GM23248 (cell line): ENCODE results near the gene H6PD. TPM values are rescaled to one million over a fixed set of nuclear protein-coding genes. Genes with fewer than 3 reads are reported as not detected.

Experiments used
- DNase-seq: peaks from one replicate; pipeline ENCODE4 v3.0.0-alpha.2; 2015
- H2AFZ ChIP-seq: fragments of 200-600 bp; sonication (generic); 2 replicates; pipeline ENCODE4 v1.6.1; 2016; ENCODE audit warnings: antibody characterized with exemption
- H3F3A ChIP-seq: fragments of 200-600 bp; sonication (generic); 2 replicates; pipeline ENCODE4 v1.6.1; 2016; ENCODE audit warnings: mild to moderate bottlenecking, antibody characterized with exemption, mixed run types; ENCODE audit not compliant: insufficient read depth
- H3K27ac ChIP-seq: fragments of 200-600 bp; sonication (generic); 2 replicates; pipeline ENCODE4 v1.5.1; 2016; ENCODE audit warnings: mild to moderate bottlenecking
- H3K27me3 ChIP-seq: fragments of 200-600 bp; sonication (generic); replicated peaks from 2 replicates; pipeline ENCODE4 v1.6.1; 2016; ENCODE audit warnings: mild to moderate bottlenecking; ENCODE audit not compliant: insufficient read depth
- H3K36me3 ChIP-seq: fragments of 200-600 bp; sonication (generic); 2 replicates; pipeline ENCODE4 v1.6.1; 2016; ENCODE audit warnings: low read depth, mild to moderate bottlenecking
- H3K4me1 ChIP-seq: fragments of 200-600 bp; sonication (generic); 2 replicates; pipeline ENCODE4 v1.6.1; 2016; ENCODE audit warnings: mild to moderate bottlenecking; ENCODE audit not compliant: insufficient read depth
- H3K4me2 ChIP-seq: fragments of 200-600 bp; sonication (generic); one replicate; pipeline ENCODE4 v1.6.1; 2016; ENCODE audit warnings: mild to moderate bottlenecking; ENCODE audit not compliant: unreplicated experiment
- H3K4me3 ChIP-seq: fragments of 200-600 bp; sonication (generic); 2 replicates; pipeline ENCODE4 v1.5.1; 2016; ENCODE audit warnings: mild to moderate bottlenecking
- H3K79me2 ChIP-seq: fragments of 200-600 bp; sonication (generic); 2 replicates; pipeline ENCODE4 v1.6.1; 2016; ENCODE audit warnings: mild to moderate bottlenecking; ENCODE audit not compliant: insufficient read depth
- H3K9ac ChIP-seq: fragments of 200-600 bp; sonication (generic); 2 replicates; pipeline ENCODE4 v1.6.1; 2016; ENCODE audit warnings: mild to moderate bottlenecking
- H3K9me2 ChIP-seq: fragments of 200-600 bp; sonication (generic); 2 replicates; pipeline ENCODE4 v1.6.1; 2016; ENCODE audit warnings: mixed run types, mild to moderate bottlenecking, moderate library complexity; ENCODE audit not compliant: insufficient read depth
- H3K9me3 ChIP-seq: fragments of 200-600 bp; sonication (generic); one replicate; pipeline ENCODE4 v1.6.1; 2017; ENCODE audit warnings: low read depth
- H4K20me1 ChIP-seq: fragments of 200-600 bp; sonication (generic); 2 replicates; pipeline ENCODE4 v1.6.0; 2016; ENCODE audit not compliant: insufficient read depth
- EZH2 ChIP-seq: fragments of 200-600 bp; sonication (generic); IDR thresholded peaks from 2 replicates; pipeline ENCODE4 v1.6.1; 2018; ENCODE audit warnings: antibody characterized with exemption, mild to moderate bottlenecking; ENCODE audit not compliant: insufficient read depth, poor library complexity, severe bottlenecking
- EZH2phosphoT487 ChIP-seq: fragments of 200-600 bp; sonication (generic); IDR thresholded peaks from 2 replicates; pipeline ENCODE4 v1.6.1; 2018; ENCODE audit warnings: antibody characterized with exemption, moderate library complexity, mild to moderate bottlenecking, low read depth; ENCODE audit not compliant: insufficient read depth
- WGBS, 2 experiments: methylation state at CpG; one replicate each; pipeline ENCODE4 v1.1.6; 2015 to 2017; ENCODE audit warnings: low lambda C conversion rate in 2 of 2, low coverage in 1 of 2; ENCODE audit errors: missing lambda C conversion rate in 2 of 2; 5-methylcytosine and 5-hydroxymethylcytosine counted together
- in situ Hi-C: fragments of 300-500 bp; cut with MboI; formaldehyde crosslinking; loops from 2 replicates; pipeline ENCODE4 v1.15.0; 2020
- polyA plus RNA-seq: library from polyadenylated mRNA; unstranded; fragments of >200 nt; fragmentation: Nextera tagmentation; extraction: Ambion mirVana; gene quantifications from 2 replicates; pipeline ENCODE4 v1.2.1, GENCODE V29; 2016
- total RNA-seq: library from RNA; depleted of rRNA; stranded (reverse); fragments of >200 nt; shearing (Covaris generic); gene quantifications from 2 replicates; pipeline ENCODE4 v1.2.3, GENCODE V29; 2014

Gene H6PD
- total and polyA plus RNA-seq, 2 experiments from 2014 or later = 16.1 to 29.6 TPM

- Histone ChIP-seq H3F3A (peaks cover 17% of the 10 kb centered on the region), H3K27ac (peak overlapping the region; percentile 72), H3K4me1 (peaks cover 14% of the 10 kb centered on the region), H3K79me2 (no peaks in the 10 kb centered on the region), H2AFZ (peak overlapping the region; percentile 29; the same call in 1 of the 2 replicates), H3K4me3 (no peak overlapping the region), H3K27me3 (no peaks in the 10 kb centered on the region), H3K9me3 (no peaks in the 10 kb centered on the region), H3K9ac (0 out of 2 replicates have a peak overlapping the region, but pooled peaks have one; percentile 6), H3K4me2 (peak overlapping the region; percentile 17), H3K9me2 (no peaks in the 10 kb centered on the region), H4K20me1 (no peaks in the 10 kb centered on the region), H3K36me3 (no peaks in the 10 kb centered on the region)
- 13 to 15% methylated on average over 5 of the region's 5 CpGs for WGBS, 2 experiments
- TF ChIP-seq EZH2phosphoT487 = no peak
- no peak for TF ChIP-seq EZH2
- DNase-seq = peak; percentile 94
- in situ Hi-C loops = no loop called here
These were observed 27.5 kb upstream of the H6PD start for GRCh38 chr1:9207086-9207485.

DNA sequence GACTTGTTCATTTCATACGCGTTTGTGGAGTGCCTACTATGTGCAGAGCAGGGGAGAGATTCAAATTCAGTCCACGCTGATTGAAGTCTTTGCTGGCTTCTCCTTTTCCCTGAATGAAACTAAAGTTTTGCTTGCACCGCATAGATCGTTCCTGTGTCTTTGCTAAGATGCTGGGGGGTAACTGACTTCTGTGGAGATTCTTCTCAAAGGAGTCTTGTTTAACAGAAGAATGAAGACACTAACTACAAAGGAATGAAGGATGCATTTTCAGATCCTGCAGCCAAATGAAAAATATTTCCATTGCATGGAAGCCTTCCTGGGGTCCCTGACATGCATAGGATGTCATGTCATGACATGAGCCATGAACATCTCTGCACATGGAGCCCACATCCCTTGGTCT is 26.9 kb upstream of the H6PD start:
- in situ Hi-C loops = no loop called here
- Histone ChIP-seq H4K20me1 (no peaks in the 10 kb centered on the region), H2AFZ (peak overlapping the region; percentile 29; the same call in 1 of the 2 replicates), H3K9me2 (no peaks in the 10 kb centered on the region), H3K9ac (0 out of 2 replicates have a peak overlapping the region, but pooled peaks have one; percentile 6), H3K9me3 (no peaks in the 10 kb centered on the region), H3K27ac (peak overlapping the region; percentile 72), H3K27me3 (no peaks in the 10 kb centered on the region), H3K4me3 (no peak overlapping the region), H3K36me3 (no peaks in the 10 kb centered on the region), H3K79me2 (no peaks in the 10 kb centered on the region), H3K4me2 (peak overlapping the region; percentile 17), H3K4me1 (peaks cover 14% of the 10 kb centered on the region), H3F3A (peaks cover 14% of the 10 kb centered on the region)
- WGBS, 2 experiments = 87 to 93% methylated on average over 5 of the region's 5 CpGs
- DNase-seq = peak; percentile 42
- TF ChIP-seq EZH2 (no peak), EZH2phosphoT487 (no peak)

DNA sequence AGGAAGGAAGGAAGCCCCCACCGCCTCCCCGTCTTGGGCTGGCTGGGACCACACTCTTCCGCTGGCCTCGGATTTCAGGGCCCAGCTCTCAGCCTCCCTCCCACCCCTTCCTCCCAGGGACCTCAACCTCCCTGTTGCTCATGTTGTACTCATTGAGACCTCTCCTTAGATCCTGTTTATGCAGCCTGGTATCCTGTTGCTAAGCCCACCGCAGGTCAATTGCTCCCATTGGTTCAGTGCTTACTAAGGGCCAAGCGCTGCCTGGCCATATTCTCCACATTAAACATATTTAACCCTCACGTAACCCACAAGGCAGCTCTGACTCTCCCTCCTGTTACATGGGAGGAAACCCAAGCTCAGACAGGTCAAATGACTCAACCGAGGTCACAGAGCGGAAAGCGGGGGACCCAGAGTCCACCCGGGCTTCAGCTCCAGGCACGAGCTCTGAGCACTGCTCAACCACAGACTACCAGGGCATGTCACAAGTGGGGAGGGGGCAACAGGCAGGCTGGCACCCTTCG is 23.2 kb upstream of the H6PD start:
- in situ Hi-C loops = no loop called here
- Histone ChIP-seq H2AFZ (no peak overlapping the region), H3K9me2 (no peaks in the 10 kb centered on the region)

GRCh38 chr1:9212735-9213134 is 21.8 kb upstream of the H6PD start:
- Histone ChIP-seq H3K27me3 (no peaks in the 10 kb centered on the region), H3K4me3 (no peak overlapping the region), H3K9me3 (no peaks in the 10 kb centered on the region), H4K20me1 (no peaks in the 10 kb centered on the region), H3K9ac (no peak overlapping the region), H3K36me3 (no peaks in the 10 kb centered on the region), H3K27ac (no peak overlapping the region), H3K4me1 (peaks cover 5% of the 10 kb centered on the region; the same call in 1 of the 2 replicates), H3F3A (peaks cover 3% of the 10 kb centered on the region), H3K9me2 (no peaks in the 10 kb centered on the region), H3K79me2 (no peaks in the 10 kb centered on the region), H3K4me2 (no peak overlapping the region), H2AFZ (no peak overlapping the region)
- TF ChIP-seq EZH2phosphoT487 = no peak
- no peak for TF ChIP-seq EZH2
- no peak for DNase-seq
- in situ Hi-C loops = no loop called here
- WGBS, 2 experiments = 34 to 40% methylated on average over 3 of the region's 3 CpGs

More for the DNA sequence above, 23.2 kb upstream of the H6PD start:
- DNase-seq = peak; percentile 48
- H3K9ac ChIP-seq = no peak overlapping the region
- peaks cover 8% of the 10 kb centered on the region for H3F3A ChIP-seq
- 82 to 83% methylated on average over 13 of the region's 13 CpGs for WGBS, 2 experiments
- H3K79me2 ChIP-seq = no peaks in the 10 kb centered on the region
- H3K4me3 ChIP-seq = no peak overlapping the region
- no peaks in the 10 kb centered on the region for H4K20me1 ChIP-seq
- no peaks in the 10 kb centered on the region for H3K36me3 ChIP-seq
- H3K27me3 ChIP-seq = no peaks in the 10 kb centered on the region
- H3K4me2 ChIP-seq = no peak overlapping the region
- TF ChIP-seq EZH2phosphoT487 (no peak), EZH2 (no peak)
- peaks cover 14% of the 10 kb centered on the region for H3K4me1 ChIP-seq
- H3K9me3 ChIP-seq = no peaks in the 10 kb centered on the region
- no peak overlapping the region for H3K27ac ChIP-seq
